Mesodermal cell (in vitro differentiated cells): ENCODE results near the gene PGA3.
"Not testable (repeated sequence)": the region's sequence is repeated elsewhere in the genome, so short reads cannot be mapped to it uniquely, and the experiment has no call there.

ENCODE experiments used
- H3K27ac ChIP-seq: 2 replicates; pipeline ENCODE4 v1.7.0; 2013; ENCODE audit warnings: mild to moderate bottlenecking, low read depth, low read length, moderate library complexity; ENCODE audit not compliant: severe bottlenecking
- H3K36me3 ChIP-seq: 2 replicates; pipeline ENCODE4 v1.7.1; 2013; ENCODE audit warnings: mild to moderate bottlenecking, low read length, moderate library complexity; ENCODE audit not compliant: control insufficient read depth, insufficient read depth
- H3K4me1 ChIP-seq: one replicate; pipeline ENCODE4 v1.7.1; 2013; ENCODE audit warnings: mild to moderate bottlenecking, low read length; ENCODE audit not compliant: insufficient read depth, control insufficient read depth, poor library complexity, severe bottlenecking
- H3K4me3 ChIP-seq: 2 replicates; pipeline ENCODE4 v1.7.0; 2013; ENCODE audit warnings: low read length, control low read depth, mild to moderate bottlenecking; ENCODE audit not compliant: insufficient read depth, poor library complexity, severe bottlenecking; ENCODE audit errors: extremely low read depth
- H3K9me3 ChIP-seq: 2 replicates; pipeline ENCODE4 v1.7.1; 2013; ENCODE audit warnings: mild to moderate bottlenecking, low read length, moderate library complexity; ENCODE audit not compliant: control insufficient read depth
- WGBS, 2 experiments: methylation state at CpG; one replicate each; pipeline ENCODE4 v1.1.5; 2013; ENCODE audit warnings: missing lambda C conversion rate in 2 of 2; ENCODE audit not compliant: insufficient coverage in 2 of 2; 5-methylcytosine and 5-hydroxymethylcytosine counted together

Gene PGA3

GRCh38 chr11:61231033-61231432 lies 27.7 kb downstream of the PGA3 start:
- no CpG with 5 or more reads among the region's 15 CpGs for WGBS, 2 experiments
- not testable (repeated sequence) for H3K9me3 ChIP-seq, H3K27ac ChIP-seq, H3K36me3 ChIP-seq, H3K4me1 ChIP-seq, H3K4me3 ChIP-seq

DNA sequence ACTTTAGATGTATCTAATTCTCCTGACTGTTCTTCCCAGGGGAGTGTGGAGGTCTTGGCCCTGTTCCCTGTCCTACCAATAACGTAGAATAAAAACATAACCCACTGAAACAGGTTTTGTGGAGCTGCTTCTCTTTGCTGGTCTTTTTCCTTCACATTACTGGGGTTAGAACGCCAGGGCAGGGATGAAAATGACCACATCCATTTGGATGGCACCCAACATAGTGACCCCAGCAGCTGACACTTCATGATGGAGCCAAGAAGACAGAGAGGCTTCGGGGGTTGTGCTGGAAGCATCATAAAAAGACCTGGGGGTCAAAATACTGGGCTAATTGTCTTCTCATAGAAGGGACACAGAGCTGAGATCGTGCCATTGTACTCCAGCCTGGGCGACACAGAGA lies 28.3 kb downstream of the PGA3 start:
- H3K36me3 ChIP-seq, H3K27ac ChIP-seq, H3K4me3 ChIP-seq, H3K4me1 ChIP-seq, H3K9me3 ChIP-seq: not testable (repeated sequence)
- WGBS, 2 experiments, result no CpG with 5 or more reads among the region's 5 CpGs

- not testable (repeated sequence) for H3K4me1 ChIP-seq, H3K36me3 ChIP-seq, H3K4me3 ChIP-seq, H3K27ac ChIP-seq, H3K9me3 ChIP-seq
- WGBS, 2 experiments, result no CpG with 5 or more reads among the region's 3 CpGs
Observed at GRCh38 chr11:61232548-61233145, 29.3 kb downstream of the PGA3 start.

- WGBS, 2 experiments, result no CpG with 5 or more reads among the region's 4 CpGs
- not testable (repeated sequence) for H3K36me3 ChIP-seq, H3K27ac ChIP-seq, H3K4me3 ChIP-seq, H3K4me1 ChIP-seq, H3K9me3 ChIP-seq
Observed at GRCh38 chr11:61237130-61237529, 33.8 kb downstream of the PGA3 start.

DNA sequence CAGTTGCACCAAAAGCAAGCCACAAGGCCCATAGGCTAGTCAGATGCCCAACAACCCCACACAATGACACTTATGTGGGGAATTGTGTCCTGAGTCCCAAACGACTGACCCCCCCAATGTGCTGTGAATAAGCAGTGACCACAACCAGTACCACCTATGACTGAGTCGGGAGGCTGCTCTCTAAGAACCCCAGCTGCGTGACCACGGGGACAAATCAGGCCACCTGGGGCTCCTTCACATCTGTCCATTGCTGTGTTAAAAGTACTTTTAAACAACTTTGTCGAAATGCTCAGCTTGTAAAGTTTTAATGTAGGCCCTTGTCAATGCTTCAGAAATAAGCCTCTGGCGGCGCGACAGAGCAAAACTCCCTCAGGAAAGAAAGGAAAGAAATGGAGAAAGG lies 37.0 kb downstream of the PGA3 start:
- not testable (repeated sequence) for H3K4me3 ChIP-seq, H3K4me1 ChIP-seq, H3K9me3 ChIP-seq, H3K36me3 ChIP-seq, H3K27ac ChIP-seq
- 51 to 71% methylated on average over 3 of the region's 8 CpGs for WGBS, 2 experiments

DNA sequence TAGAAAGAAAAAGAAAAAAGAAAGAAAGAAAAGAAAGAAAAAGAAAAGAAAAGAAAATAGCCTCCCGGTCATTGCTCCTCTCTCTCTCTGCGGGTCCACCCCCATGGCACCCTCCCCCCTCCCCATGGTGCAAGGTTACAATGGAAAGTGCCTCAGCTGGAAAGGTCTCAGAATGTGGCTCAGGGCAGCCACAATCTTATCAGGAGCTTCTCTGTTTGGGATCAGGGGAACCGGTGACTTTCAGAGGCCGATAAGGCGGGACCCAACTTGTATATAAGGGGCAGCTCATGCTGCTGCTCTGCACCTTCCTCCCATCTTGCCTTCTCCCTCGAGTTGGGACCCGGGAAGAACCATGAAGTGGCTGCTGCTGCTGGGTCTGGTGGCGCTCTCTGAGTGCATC lies 37.6 kb downstream of the PGA3 start, which contains the start of gene PGA5:
Gene PGA5 (plus strand): TSS at position 301 of the 400 bp plus-strand sequence. CDS start 52 bp downstream, at position 353.
- not testable (repeated sequence) for H3K36me3 ChIP-seq, H3K4me3 ChIP-seq, H3K9me3 ChIP-seq, H3K4me1 ChIP-seq, H3K27ac ChIP-seq
- WGBS, 2 experiments, result no CpG with 5 or more reads among the region's 8 CpGs

DNA sequence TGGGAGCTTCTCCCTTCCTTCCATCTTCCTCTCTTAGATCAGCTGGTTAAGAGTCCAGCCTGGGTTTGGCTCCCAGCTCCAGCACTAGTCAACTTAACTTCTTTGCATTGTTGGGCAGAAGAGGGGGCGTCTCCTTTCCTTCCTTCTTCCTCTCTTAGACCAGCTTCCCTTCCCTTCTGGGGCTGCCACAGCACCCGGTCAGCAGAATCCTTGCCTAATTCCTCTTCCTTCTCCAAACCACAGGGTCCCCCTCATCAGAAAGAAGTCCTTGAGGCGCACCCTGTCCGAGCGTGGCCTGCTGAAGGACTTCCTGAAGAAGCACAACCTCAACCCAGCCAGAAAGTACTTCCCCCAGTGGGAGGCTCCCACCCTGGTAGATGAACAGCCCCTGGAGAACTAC lies 38.2 kb downstream of the PGA3 start:
- not testable (repeated sequence) for H3K9me3 ChIP-seq, H3K36me3 ChIP-seq, H3K27ac ChIP-seq, H3K4me1 ChIP-seq, H3K4me3 ChIP-seq
- WGBS, 2 experiments, result no CpG with 5 or more reads among the region's 5 CpGs

DNA sequence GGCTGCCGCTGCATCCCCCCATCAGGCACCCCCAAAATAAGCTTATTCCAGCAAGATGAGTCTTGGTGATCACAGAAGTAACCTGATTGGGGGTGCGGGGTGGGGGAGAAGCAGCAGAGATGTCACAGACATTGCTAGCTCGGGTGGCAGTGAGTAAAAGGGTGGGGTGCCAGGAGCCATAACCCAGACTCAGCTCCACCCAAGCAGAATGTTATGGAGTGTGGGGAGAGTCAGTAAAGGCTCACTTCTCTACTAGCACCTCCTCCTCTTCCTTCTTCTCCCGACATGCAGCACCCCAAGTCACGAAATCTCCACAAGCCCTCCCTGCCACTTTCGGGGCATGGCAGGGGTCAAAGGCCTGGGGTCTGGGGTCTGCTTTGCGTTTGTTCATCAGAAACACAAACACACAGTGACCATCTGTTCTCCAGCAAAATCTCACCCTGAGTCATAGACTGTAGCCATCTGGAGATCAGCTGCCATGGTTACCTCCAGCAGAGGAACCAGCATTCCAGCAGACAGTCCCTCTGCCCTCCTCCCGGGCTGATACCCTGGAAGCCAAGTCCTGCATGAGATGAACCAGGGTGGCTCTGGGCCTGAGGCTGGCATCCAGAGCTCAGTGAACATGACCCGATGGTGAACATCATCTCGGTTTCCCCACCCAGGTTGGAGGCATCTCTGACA lies 42.1 kb downstream of the PGA3 start:
- not testable (repeated sequence) for H3K27ac ChIP-seq, H3K36me3 ChIP-seq, H3K4me1 ChIP-seq, H3K9me3 ChIP-seq, H3K4me3 ChIP-seq
- WGBS, 2 experiments, result no CpG with 5 or more reads among the region's 10 CpGs

- not testable (repeated sequence) for H3K36me3 ChIP-seq, H3K9me3 ChIP-seq, H3K4me1 ChIP-seq, H3K4me3 ChIP-seq, H3K27ac ChIP-seq
- 85 to 87% methylated on average over 5 to 8 of the region's 9 CpGs for WGBS, 2 experiments
Observed at GRCh38 chr11:61248071-61248470, 44.8 kb downstream of the PGA3 start.

- WGBS, 2 experiments, result 98 to 100% methylated on average over 4 to 5 of the region's 8 CpGs
- not testable (repeated sequence) for H3K36me3 ChIP-seq, H3K4me1 ChIP-seq, H3K9me3 ChIP-seq, H3K27ac ChIP-seq, H3K4me3 ChIP-seq
Observed at GRCh38 chr11:61249201-61249600, 45.9 kb downstream of the PGA3 start.
